ENCODE measurements around the gene HPCAL4.

HPCAL4 gene

GRCh38 chr1:39649636-39650185 lies 41.5 kb downstream of the HPCAL4 start:
- no peak for DNase-seq (ENCODE audit: low read depth)

GRCh38 chr1:39648496-39648895 lies 42.7 kb downstream of the HPCAL4 start:
- no peak for DNase-seq (ENCODE audit: low read depth)

- DNase-seq (ENCODE audit: low read depth), result no peak
These were observed 44.0 kb downstream of the HPCAL4 start for GRCh38 chr1:39647247-39647646.

- no peak for DNase-seq (ENCODE audit: low read depth)
These were observed 44.8 kb downstream of the HPCAL4 start for GRCh38 chr1:39646232-39647081.

- DNase-seq (ENCODE audit: low read depth), result no peak
These were observed 45.7 kb downstream of the HPCAL4 start for GRCh38 chr1:39645411-39646043.

GRCh38 chr1:39643705-39644104 lies 47.5 kb downstream of the HPCAL4 start:
- DNase-seq (ENCODE audit: low read depth), result no peak

- no peak for DNase-seq (ENCODE audit: low read depth)
These were observed 48.4 kb downstream of the HPCAL4 start for GRCh38 chr1:39642796-39643195.

- DNase-seq (ENCODE audit: low read depth), result no peak
These were observed 50.4 kb downstream of the HPCAL4 start for GRCh38 chr1:39640861-39641260.

GRCh38 chr1:39639305-39640130 lies 51.7 kb downstream of the HPCAL4 start, which contains the start of gene HEYL:
Gene HEYL (minus strand): TSS chr1:39639643. CDS start chr1:39639625, 18 bp downstream.
- peak; percentile 65 for DNase-seq (ENCODE audit: low read depth)

GRCh38 chr1:39638965-39639304 lies 52.3 kb downstream of the HPCAL4 start:
- no peak for DNase-seq (ENCODE audit: low read depth)

GRCh38 chr1:39637361-39637760 lies 53.9 kb downstream of the HPCAL4 start:
- no peak for DNase-seq (ENCODE audit: low read depth)

- DNase-seq (ENCODE audit: low read depth), result no peak
These were observed 55.4 kb downstream of the HPCAL4 start for GRCh38 chr1:39635871-39636210.

GRCh38 chr1:39635205-39635870 lies 55.9 kb downstream of the HPCAL4 start:
- no peak for DNase-seq (ENCODE audit: low read depth)

GRCh38 chr1:39633422-39633821 lies 57.8 kb downstream of the HPCAL4 start:
- no peak for DNase-seq (ENCODE audit: low read depth)

GRCh38 chr1:39632682-39633417 lies 58.4 kb downstream of the HPCAL4 start:
- DNase-seq (ENCODE audit: low read depth), result no peak

- no peak for DNase-seq (ENCODE audit: low read depth)
These were observed 58.9 kb downstream of the HPCAL4 start for GRCh38 chr1:39632323-39632681.

GRCh38 chr1:39631361-39632322 lies 59.6 kb downstream of the HPCAL4 start:
- DNase-seq (ENCODE audit: low read depth), result no peak

- no peak for DNase-seq (ENCODE audit: low read depth)
These were observed 62.4 kb downstream of the HPCAL4 start for GRCh38 chr1:39628807-39629350.
